RWPE1 (cell line): Measurements from ENCODE around the gene POGZ.
A peak's percentile ranks its signal among the peaks of the same experiment; 100 is the strongest.

Source experiments
- CTCF ChIA-PET: fragments of 350-600 bp; sonication (Branson Sonifier 250); formaldehyde crosslinking; extraction: SDS; loops from one replicate; lab custom pipeline; 2021; lab: Yijun Ruan, JAX
- POLR2A ChIA-PET: fragments of 400-600 bp; formaldehyde crosslinking; extraction: SDS; loops from one replicate; lab custom pipeline; 2020; ENCODE audit warnings: antibody characterized with exemption; ENCODE audit not compliant: low non-redundant PET; lab: Yijun Ruan, JAX
- DNase-seq: peaks from one replicate; pipeline ENCODE4 v3.0.0; 2012; ENCODE audit warnings: low spot score
- H3K27ac ChIP-seq: fragments of 450-650 bp; 2 replicates; pipeline ENCODE4 v1.5.1; 2017
- TF ChIP-seq, protein P1 (sequence below): fragments of 450-650 bp; conservative IDR thresholded peaks from 2 replicates; pipeline ENCODE4 v1.5.1; 2017; ENCODE audit warnings: low read depth, mild to moderate bottlenecking

POGZ gene

DNA sequence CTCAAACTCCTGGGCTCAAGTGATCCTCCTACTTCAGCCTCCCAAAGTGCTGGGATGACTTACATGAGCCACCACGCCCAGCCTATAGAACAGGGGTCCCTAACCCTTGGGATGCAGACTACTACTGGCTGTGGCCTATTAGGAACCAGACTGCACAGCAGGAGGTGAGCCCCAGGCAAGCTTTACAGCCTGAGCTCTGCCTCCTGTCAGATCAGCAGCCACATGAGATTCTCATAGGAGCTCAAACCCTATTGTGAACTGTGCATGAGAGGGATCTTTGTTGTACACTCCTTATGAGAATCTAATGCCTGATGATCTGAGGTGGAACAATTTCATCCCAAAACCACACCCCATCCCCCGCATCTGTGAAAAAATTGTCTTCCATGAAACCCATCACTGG is 73.3 kb downstream of the POGZ start:
- ChIA-PET CTCF (no interaction called here), POLR2A (no interaction called here)
- no peak for DNase-seq
- no peak overlapping the region for H3K27ac ChIP-seq
- TF ChIP-seq, protein P1, sequence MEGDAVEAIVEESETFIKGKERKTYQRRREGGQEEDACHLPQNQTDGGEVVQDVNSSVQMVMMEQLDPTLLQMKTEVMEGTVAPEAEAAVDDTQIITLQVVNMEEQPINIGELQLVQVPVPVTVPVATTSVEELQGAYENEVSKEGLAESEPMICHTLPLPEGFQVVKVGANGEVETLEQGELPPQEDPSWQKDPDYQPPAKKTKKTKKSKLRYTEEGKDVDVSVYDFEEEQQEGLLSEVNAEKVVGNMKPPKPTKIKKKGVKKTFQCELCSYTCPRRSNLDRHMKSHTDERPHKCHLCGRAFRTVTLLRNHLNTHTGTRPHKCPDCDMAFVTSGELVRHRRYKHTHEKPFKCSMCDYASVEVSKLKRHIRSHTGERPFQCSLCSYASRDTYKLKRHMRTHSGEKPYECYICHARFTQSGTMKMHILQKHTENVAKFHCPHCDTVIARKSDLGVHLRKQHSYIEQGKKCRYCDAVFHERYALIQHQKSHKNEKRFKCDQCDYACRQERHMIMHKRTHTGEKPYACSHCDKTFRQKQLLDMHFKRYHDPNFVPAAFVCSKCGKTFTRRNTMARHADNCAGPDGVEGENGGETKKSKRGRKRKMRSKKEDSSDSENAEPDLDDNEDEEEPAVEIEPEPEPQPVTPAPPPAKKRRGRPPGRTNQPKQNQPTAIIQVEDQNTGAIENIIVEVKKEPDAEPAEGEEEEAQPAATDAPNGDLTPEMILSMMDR: no peak

GRCh38 chr1:151384584-151384983 is 74.7 kb downstream of the POGZ start:
- CTCF ChIA-PET: no interaction called here
- POLR2A ChIA-PET: no interaction called here

GRCh38 chr1:151377150-151377884 is 82.0 kb downstream of the POGZ start:
- no peak overlapping the region for H3K27ac ChIP-seq
- no peak for DNase-seq
- POLR2A ChIA-PET: no interaction called here
- CTCF ChIA-PET: no interaction called here
- TF ChIP-seq, protein P1: no peak

More at GRCh38 chr1:151384584-151384983, 74.7 kb downstream of the POGZ start:
- TF ChIP-seq, protein P1: no peak
- no peak overlapping the region for H3K27ac ChIP-seq
- no peak for DNase-seq

DNA sequence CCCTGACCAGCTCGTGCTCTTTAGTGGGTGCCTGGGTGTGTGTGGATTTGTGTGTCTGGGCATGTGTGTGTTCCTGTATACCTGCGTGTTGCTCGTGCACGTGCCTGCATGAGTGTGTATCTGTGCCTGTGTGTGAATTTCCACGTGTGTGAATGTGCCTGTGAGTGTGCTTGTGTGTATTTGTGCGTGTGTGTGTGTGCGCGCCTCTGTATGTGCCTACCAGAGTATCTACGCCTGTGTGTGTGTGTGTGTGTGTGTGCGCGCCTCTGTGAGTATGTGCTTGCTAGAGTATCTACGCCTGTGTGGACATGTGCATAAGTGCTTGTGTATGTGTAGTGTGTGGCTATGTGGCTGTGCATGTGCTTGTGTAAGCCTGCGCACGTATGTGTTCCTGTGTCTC is 86.1 kb downstream of the POGZ start:
- POLR2A ChIA-PET: no interaction called here
- CTCF ChIA-PET: no interaction called here
- TF ChIP-seq, protein P1: no peak
- DNase-seq: no peak
- peak overlapping the region; percentile 83 for H3K27ac ChIP-seq

DNA sequence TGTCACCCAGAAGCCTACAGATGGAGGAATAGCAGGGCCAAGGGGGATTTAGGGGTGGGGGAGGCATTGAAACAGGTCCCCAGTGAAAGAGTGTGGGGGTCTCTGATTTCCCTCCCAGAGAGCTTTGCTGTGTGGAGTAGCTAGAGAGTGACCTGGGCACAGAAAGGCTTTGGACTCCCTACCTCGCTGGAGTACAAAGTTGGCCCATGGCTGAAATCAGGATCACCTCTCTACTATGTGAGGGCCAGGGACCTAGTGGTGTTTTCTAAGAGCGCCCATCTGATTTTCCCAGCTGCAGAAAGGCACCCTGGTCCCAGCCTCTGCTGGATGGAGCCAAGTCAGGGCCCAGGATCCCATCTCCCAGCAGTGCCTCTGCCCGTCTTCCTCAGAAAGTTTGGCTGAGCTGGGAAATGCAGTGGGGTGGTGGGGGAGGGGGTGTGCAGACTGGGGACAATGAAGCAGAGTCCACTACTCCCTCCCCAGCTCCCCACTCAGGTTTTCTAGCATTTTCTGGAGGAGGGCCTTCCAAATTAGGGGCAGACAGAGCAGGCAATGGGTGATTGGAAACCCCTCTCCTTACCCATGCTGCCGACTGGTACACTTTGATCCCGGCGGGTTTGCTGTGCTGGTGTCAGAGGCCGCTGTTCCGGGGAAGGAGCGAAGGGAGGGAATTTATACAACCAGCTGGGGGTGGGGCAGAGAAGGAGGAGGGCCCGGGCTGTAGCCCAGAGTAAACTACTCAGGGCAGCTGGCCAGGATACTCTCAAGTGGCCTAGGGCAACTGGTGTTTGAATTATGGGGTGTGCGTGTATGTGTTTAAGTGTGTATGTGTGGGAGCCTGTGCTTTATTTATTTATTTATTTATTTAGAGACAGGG is 87.0 kb downstream of the POGZ start, which contains the start of gene SELENBP1:
Gene SELENBP1 (minus strand): TSS at position 648 of the 877 bp plus-strand sequence. CDS start 64 bp downstream, at position 584.
- peak within 1 kb of the TSS; percentile 83 for H3K27ac ChIP-seq
- ChIA-PET CTCF (interaction anchor here (0.6 kb wide), 2 partner anchors 20 to 25 kb away, joined by 3 read pairs; no protein-coding TSS in a partner anchor), POLR2A (no interaction called here)
- peak; percentile 38 for DNase-seq
- TF ChIP-seq, protein P1: no peak

- POLR2A ChIA-PET: no interaction called here
- TF ChIP-seq, protein P1: no peak
- CTCF ChIA-PET: interaction anchor here (0.6 kb wide), 1 partner anchor 26 kb away, joined by 3 read pairs; no protein-coding TSS in a partner anchor
- H3K27ac ChIP-seq: peak overlapping the region; percentile 83
- DNase-seq: peak; percentile 42
Observed at GRCh38 chr1:151371370-151372057, 87.8 kb downstream of the POGZ start.
